Measurements from ENCODE around the gene CELF5. TPM values are rescaled to one million over a fixed set of nuclear protein-coding genes. Genes with fewer than 3 reads are reported as not detected.

CELF5 gene
- total RNA-seq, 2 experiments from 2014 or later: 0.13 TPM; not detected in 1

DNA sequence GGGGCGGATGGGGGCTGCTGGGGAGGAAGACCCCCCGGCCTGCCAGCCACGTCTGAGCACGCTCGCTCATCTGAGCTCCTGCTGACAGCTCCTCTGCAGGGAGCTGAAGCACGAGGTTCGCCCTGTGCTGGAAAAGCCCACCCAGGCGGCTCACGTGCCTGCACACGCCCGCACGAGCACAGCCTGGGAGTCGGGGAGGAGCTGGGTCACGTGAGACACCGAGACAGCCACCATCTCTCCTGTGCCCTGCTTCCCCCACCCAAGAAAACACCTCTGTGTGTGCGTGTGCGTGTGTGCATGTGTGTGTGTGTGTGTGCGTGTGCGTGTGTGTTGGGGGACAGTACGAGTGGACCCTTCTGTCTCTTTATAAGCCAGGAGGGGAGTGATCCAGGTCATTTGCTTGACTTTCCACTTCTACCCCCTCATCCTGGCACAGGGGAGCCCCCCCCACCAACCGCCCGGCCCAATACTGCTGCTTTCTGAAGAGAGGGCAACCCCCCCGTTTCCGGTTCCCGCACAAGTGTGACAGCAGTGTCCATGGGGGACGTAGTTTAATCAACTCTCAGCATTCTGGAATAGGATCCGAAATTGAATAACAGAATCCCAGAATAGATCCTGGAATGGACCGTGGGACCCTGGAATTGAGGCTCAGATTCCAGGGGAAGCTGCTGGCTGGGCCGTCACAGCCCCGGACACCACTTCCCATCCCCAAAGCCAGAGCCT is 42.5 kb downstream of the CELF5 start:
- POLR2A ChIA-PET: no interaction called here
- Histone ChIP-seq H4K20me1 (ENCODE audit: insufficient read depth, low read length) (no peaks in the 10 kb centered on the region), H2AFZ (ENCODE audit: low read length) (no peak overlapping the region), H3K4me3 (ENCODE audit: low read depth, low read length, poor library complexity, severe bottlenecking) (no peak overlapping the region), H3K9me2 (ENCODE audit: insufficient read depth, low read length) (no peaks in the 10 kb centered on the region), H3K36me3 (ENCODE audit: insufficient read depth, low read length) (no peaks in the 10 kb centered on the region), H3K79me2 (ENCODE audit: insufficient read depth, low read depth, low read length) (no peaks in the 10 kb centered on the region), H3K27ac (ENCODE audit: low read depth, low read length, poor library complexity, severe bottlenecking) (no peak overlapping the region), H3K4me2 (ENCODE audit: low read length) (no peak overlapping the region), H3K4me1 (ENCODE audit: insufficient read depth, low read length, poor library complexity, severe bottlenecking) (no peaks in the 10 kb centered on the region), H3K9me3 (ENCODE audit: low read length) (no peaks in the 10 kb centered on the region)
- CTCF ChIA-PET (ENCODE audit: unreplicated experiment): no interaction called here
- TF ChIP-seq EZH2phosphoT487 (IDR thresholded peaks at IDR 0.05; ENCODE audit: borderline replicate concordance, low read depth, low read length): no peak
- TF ChIP-seq, protein P1, sequence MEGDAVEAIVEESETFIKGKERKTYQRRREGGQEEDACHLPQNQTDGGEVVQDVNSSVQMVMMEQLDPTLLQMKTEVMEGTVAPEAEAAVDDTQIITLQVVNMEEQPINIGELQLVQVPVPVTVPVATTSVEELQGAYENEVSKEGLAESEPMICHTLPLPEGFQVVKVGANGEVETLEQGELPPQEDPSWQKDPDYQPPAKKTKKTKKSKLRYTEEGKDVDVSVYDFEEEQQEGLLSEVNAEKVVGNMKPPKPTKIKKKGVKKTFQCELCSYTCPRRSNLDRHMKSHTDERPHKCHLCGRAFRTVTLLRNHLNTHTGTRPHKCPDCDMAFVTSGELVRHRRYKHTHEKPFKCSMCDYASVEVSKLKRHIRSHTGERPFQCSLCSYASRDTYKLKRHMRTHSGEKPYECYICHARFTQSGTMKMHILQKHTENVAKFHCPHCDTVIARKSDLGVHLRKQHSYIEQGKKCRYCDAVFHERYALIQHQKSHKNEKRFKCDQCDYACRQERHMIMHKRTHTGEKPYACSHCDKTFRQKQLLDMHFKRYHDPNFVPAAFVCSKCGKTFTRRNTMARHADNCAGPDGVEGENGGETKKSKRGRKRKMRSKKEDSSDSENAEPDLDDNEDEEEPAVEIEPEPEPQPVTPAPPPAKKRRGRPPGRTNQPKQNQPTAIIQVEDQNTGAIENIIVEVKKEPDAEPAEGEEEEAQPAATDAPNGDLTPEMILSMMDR (conservative IDR thresholded peaks at IDR 0.05; ENCODE audit: low read length): no peak
- intact Hi-C loops (cut with micrococcal nuclease; ENCODE audit: unreplicated experiment): no loop called here
- DNase-seq (ENCODE audit: low spot score): no peak
- no TSS peak for BruUV-seq (replicated peaks)

- Histone ChIP-seq H3K27ac (ENCODE audit: low read depth, low read length, poor library complexity, severe bottlenecking) (no peak overlapping the region), H3K4me2 (ENCODE audit: low read length) (no peak overlapping the region), H3K36me3 (ENCODE audit: insufficient read depth, low read length) (no peaks in the 10 kb centered on the region), H2AFZ (ENCODE audit: low read length) (no peak overlapping the region), H3K9me2 (ENCODE audit: insufficient read depth, low read length) (no peaks in the 10 kb centered on the region), H3K79me2 (ENCODE audit: insufficient read depth, low read depth, low read length) (no peaks in the 10 kb centered on the region), H3K4me3 (ENCODE audit: low read depth, low read length, poor library complexity, severe bottlenecking) (no peak overlapping the region), H3K9me3 (ENCODE audit: low read length) (no peaks in the 10 kb centered on the region), H4K20me1 (ENCODE audit: insufficient read depth, low read length) (no peaks in the 10 kb centered on the region), H3K4me1 (ENCODE audit: insufficient read depth, low read length, poor library complexity, severe bottlenecking) (no peaks in the 10 kb centered on the region)
- TF ChIP-seq, protein P1 (conservative IDR thresholded peaks at IDR 0.05; ENCODE audit: low read length): no peak
- TF ChIP-seq EZH2phosphoT487 (IDR thresholded peaks at IDR 0.05; ENCODE audit: borderline replicate concordance, low read depth, low read length): no peak
- intact Hi-C loops (cut with micrococcal nuclease; ENCODE audit: unreplicated experiment): no loop called here
- no peak for DNase-seq (ENCODE audit: low spot score)
- ChIA-PET POLR2A (no interaction called here), CTCF (ENCODE audit: unreplicated experiment) (no interaction called here)
- no TSS peak for BruUV-seq (replicated peaks)
These were observed 43.9 kb downstream of the CELF5 start for GRCh38 chr19:3268326-3268725.

DNA sequence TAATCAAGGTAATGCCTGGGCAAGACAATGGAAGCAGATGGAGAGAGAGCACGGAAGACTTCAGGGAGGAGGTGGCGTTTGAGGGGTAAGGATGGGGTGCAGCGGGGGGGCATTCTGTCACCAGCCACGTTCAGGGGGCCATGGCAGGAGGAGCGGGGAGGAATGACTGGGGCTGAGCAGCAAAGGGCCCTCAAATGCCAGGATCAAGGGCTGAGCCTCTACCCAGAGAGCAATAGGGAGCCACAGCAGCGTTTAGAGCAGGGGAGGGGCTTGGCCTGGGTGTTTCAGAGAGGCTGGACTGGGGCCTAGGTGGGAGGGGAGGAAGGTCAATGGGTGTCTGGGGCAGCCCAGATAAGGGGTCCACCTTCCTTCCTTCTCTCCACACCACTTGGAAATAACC is 44.3 kb downstream of the CELF5 start:
- CTCF ChIA-PET (ENCODE audit: unreplicated experiment): no interaction called here
- Histone ChIP-seq H3K27ac (ENCODE audit: low read depth, low read length, poor library complexity, severe bottlenecking) (no peak overlapping the region), H3K4me2 (ENCODE audit: low read length) (no peak overlapping the region), H3K4me1 (ENCODE audit: insufficient read depth, low read length, poor library complexity, severe bottlenecking) (no peaks in the 10 kb centered on the region), H3K79me2 (ENCODE audit: insufficient read depth, low read depth, low read length) (no peaks in the 10 kb centered on the region), H4K20me1 (ENCODE audit: insufficient read depth, low read length) (no peaks in the 10 kb centered on the region), H3K9me3 (ENCODE audit: low read length) (no peaks in the 10 kb centered on the region), H2AFZ (ENCODE audit: low read length) (no peak overlapping the region), H3K4me3 (ENCODE audit: low read depth, low read length, poor library complexity, severe bottlenecking) (no peak overlapping the region), H3K9me2 (ENCODE audit: insufficient read depth, low read length) (no peaks in the 10 kb centered on the region), H3K36me3 (ENCODE audit: insufficient read depth, low read length) (no peaks in the 10 kb centered on the region)
- POLR2A ChIA-PET: no interaction called here
- intact Hi-C loops (cut with micrococcal nuclease; ENCODE audit: unreplicated experiment): no loop called here
- TF ChIP-seq, protein P1 (conservative IDR thresholded peaks at IDR 0.05; ENCODE audit: low read length): no peak
- TF ChIP-seq EZH2phosphoT487 (IDR thresholded peaks at IDR 0.05; ENCODE audit: borderline replicate concordance, low read depth, low read length): no peak
- no peak for DNase-seq (ENCODE audit: low spot score)
- no TSS peak for BruUV-seq (replicated peaks)

Measured in OCI-LY7 (cell line).